IPS DF 19.7 (cell line): ENCODE results near the gene POU2F3.

ENCODE experiments used
- DNase-seq: peaks from one replicate; pipeline ENCODE4 v3.0.0-alpha.2; 2013; ENCODE audit warnings: low read depth, low spot score

POU2F3 gene

DNA sequence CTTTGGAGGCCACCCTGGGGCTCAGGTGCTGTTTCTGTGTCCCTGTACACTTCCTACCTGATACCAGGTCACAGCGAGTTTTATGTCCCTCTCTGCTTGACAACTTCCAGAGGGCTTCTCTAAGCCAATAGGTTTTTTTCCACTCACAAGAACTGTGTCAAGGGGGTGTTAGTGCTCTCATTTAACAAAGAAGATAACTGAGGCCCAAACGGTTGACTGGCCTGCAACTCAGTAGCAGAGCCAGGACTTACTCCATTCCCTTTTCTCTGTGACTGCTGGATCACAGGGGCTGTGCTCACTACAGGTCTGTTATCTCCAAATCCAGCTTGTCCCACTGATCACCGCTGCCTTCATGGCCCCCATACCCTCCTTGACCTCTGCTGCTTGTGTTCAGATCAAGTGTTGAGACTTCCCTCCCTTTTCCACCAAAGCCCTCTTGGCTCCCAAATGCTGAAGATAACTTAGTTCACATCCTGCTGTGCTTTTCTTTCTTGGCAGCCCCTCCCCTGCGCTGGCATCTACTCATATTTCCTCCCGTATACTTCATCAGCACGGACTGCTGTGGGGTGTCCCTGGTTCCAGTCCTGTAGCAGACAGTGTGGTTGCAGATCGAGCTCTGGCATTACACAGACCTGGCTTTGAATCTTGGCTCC is 41.3 kb downstream of the POU2F3 start:
- DNase-seq, result no peak

DNA sequence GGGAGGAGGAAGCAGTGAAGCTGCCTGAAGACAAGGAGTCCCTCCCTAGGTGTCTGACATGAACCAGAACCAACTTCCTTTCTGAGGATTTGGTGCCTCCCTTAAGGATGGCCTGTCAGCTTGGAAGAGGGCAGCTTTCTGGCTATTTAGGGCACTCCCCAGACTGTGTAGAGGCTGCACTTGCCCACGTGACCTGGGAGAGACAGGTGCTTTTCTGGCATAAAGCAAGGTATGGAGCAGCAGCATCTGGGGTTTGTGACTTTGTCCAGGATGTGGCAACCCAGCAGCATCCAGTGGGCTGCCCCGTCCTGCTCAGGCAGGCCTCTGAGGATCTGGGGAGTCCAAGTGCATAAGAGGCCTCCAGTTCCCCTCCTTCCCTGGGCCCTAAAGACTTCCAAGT is 43.2 kb downstream of the POU2F3 start:
- DNase-seq, result no peak

DNA sequence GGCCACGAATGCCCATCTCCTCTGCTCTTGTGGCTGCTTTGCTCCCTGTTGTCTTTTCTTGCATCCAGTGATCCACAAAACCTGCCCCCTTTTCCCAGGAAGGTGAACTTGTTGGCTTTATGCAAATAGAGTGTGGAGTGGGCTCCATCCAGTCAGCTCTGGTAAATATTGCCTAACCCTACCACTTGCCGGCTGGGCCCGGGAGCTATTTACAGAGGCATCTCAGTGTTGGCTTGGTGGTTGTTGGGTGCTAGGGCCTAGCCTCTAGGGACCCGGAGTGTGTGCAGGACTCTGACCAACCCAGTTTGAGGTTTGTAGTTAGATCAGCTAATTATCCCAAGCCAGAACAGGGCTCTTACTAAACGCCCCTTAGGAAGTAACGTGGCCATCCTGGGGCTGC is 44.3 kb downstream of the POU2F3 start:
- no peak for DNase-seq

DNA sequence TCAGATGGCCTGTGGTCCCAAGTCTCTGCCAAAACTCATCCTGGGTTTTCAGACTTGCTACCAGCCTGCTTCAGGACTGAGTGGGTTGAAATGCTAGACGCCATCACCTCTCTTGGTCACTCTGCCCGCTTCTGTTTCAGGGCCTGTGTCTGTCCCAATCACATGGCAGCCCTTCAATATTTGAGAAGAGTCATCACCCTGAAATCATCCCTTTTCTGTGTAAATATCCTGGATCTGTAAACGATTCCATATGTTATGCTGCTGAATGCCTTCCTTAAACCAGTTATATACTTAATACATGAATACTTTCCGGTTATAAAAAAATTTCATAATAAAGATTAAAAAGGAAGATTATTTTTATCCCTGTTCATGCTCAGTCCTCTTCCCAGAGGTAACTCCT is 45.3 kb downstream of the POU2F3 start:
- DNase-seq, result no peak

DNA sequence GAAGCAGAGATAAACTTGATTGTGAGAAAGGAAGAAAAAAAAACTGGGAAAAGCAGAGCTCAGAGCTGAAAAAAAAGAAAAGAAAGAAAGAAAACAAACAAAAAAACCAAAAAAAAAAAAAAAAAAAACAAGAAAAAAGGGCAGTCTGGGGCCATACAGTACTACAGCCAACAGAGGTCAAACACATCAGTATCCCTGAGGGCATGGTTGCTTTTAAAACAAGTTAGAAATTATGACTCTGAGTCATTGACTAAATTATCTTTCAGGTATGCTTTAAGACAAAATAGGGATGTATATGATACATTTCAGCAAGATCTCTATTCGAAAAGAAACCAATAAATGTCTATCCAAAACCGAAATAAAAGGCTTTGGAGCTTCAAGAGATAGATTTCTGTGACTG is 48.1 kb downstream of the POU2F3 start:
- no peak for DNase-seq

DNA sequence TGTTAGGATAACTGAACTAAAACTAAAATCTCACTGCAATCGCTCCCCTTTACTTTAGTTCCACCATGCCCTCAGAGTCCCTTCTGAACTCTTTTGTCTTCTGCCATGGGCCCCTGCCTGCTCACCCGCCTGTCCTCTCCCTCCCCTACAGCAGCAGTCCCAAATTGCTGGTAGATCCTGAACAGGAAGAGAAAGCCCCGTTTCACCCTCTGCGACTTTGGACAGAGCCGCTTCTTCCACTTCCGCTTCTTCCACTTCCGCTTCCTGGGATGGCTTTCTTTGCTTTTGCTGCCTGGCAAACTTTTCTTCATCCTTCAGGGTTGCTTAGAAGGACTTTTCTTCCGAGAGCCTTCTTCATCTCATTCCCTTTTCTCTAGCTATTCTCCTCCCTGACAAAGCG is 49.5 kb downstream of the POU2F3 start:
- DNase-seq, result no peak

DNA sequence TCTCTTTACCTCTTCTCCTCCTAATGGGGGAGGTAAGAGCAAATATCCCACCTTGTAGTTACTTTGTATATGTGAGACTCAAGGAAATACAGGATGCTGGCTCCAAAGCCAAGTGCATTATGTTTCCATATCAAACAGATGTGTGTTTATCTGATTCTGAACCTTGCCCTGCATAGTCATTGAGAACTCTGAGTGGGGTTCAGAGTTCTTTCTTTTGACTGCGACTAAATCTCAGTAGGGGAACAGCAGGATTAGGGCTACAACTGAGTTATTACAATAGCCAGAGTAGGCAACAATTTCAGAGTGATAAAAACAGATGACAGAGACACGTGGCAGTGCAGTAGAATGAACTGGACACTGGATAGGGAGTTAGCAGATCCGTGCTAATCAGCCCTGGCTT is 51.0 kb downstream of the POU2F3 start:
- no peak for DNase-seq

DNA sequence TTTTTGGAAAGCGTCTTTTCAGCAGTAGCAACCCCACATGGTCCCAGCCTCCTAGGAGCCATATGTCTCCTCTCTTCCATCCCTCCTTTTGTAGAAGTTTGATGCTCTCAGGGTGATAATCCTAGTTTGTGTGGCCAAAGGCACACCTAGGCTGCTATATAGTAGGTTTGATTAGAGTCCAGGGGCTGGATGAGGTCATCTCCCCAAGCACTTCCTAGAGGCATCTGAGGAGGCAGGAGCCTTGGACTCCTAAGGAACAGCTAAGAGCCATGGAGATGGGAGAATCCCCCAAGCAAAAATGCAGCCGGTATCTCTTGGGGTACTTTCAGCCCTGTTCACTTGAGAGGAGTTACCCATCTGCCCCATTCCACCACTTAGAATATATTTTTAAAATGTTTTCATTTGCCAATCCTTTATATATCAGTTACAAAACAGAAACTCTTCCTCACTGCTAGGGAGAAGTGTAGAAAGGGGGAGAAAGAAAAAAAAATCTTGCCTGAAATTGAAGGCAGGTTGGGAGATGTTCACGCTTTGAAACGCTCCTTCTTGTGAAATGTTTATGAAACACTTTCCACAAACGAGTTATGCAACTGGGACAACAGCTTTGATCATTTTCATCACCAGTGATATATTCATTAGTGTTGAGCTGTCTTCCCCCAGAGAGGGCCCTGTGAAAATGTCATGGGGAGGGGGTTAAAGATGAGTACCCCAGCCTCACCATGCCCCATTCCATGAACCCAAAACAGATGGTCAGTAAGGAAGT is 53.3 kb downstream of the POU2F3 start:
- no peak for DNase-seq

DNA sequence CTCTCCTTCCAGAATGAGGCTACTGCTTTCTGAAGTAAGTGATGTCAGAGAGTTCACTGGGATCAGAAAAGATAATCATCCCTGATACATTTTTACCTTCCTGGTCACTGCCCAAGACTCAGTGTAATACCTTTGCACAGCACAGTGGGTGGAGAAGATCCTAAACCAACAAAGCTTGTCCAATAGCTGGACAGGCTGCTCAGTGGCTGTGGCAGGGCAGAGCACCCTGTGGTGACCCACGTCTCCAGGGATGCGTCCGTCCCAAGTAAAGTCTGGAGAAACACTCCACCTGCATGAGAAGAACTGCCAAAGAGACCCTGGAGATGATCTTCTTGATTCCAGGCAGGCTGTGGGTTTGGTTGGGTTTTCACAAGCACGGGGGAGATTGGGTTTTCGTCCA is 54.2 kb downstream of the POU2F3 start:
- DNase-seq, result no peak

DNA sequence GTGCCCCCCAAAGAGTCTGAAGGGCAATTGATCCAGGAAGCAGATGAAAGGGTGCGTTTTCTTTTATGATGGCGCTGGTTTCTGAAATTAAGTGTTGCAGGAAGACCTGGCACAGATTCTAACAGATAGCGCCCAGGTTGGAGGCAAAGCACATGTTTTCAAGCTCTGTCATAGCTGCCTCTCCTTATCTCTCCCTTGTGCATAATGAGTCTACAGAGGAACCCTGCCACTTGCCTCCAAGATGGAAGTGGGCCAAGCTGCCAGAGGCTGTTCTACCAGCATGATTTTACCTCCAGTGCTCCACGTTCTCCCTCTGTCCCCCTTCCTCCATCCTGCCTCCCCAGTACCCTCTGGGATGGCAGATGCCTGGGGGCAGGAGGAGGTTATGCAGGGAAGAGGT is 55.2 kb downstream of the POU2F3 start:
- DNase-seq, result no peak

DNA sequence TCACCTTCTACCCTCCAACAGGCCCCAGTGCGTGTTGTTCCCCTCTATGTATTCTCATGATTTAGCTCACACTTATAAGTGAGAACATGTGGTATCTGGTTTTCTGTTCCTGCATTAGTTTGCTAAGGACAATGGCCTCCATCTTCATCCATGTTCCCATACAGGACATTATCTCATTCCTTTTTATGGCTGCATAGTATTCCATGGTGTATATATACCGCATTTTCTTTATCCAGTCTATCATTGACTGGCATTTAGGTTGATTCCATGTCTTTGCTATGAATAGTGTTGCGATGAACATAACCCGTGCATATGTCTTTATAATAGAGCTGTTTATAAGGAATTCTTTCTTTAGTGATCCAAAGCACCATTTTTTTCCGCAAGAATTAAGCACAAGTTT is 56.6 kb downstream of the POU2F3 start:
- DNase-seq, result no peak

DNA sequence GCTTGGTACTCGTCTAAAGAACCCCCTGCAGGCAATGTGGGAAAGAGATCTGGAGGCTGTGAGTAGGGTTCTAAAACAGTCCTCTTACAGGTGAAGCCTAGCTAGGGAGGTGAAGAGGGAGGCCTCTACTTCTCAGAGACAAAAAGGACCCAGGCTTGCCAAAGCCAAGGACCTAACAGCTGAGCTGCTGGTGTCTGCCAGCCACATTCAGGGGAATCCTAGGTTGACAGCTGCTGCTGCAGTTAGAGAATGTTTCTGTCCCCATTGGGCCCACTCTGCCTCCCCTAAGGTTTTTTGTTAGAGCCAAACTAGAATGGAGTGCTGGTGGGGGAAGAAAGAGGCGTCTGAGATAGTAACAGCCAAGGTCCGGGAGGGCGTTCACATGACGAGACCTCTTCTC is 58.5 kb downstream of the POU2F3 start:
- DNase-seq, result no peak

DNA sequence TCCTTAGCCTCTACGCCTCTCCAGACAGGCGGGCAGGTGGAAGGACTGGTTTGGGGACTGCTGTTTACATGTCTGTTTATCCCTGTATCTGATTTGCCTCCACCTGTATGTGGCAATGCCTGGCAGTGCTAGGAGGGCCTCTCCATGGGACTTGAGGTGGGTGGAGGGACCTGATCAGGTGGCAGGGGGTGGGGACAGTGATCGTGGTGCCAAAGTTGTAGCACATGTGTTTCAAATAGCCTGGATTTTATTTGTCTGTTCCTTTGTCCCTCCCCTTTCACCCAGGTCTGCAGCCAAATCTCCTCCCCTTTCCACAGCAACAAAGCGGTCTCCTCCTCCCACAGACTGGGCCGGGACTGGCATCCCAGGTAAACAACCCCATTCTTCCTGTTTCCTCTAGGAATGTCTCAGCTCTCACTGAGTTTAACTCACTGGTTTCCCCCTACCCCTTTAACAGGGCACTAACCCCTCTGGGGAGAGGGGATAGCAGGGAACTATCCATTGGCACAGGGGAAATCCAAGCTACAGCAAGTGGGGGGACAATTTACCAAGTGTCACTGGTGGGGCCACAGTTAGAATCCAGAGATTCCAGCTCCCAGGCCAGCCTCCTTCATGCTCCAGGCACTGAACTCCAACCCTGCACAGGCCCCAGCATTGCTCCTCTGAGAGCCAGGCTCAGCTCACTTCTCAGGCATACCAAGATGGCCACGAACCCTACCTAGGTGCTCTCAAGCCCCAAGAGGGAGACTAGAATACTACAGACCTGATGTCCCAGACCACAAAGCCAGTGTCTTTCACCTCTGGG is 62.3 kb downstream of the POU2F3 start:
- DNase-seq, result no peak

DNA sequence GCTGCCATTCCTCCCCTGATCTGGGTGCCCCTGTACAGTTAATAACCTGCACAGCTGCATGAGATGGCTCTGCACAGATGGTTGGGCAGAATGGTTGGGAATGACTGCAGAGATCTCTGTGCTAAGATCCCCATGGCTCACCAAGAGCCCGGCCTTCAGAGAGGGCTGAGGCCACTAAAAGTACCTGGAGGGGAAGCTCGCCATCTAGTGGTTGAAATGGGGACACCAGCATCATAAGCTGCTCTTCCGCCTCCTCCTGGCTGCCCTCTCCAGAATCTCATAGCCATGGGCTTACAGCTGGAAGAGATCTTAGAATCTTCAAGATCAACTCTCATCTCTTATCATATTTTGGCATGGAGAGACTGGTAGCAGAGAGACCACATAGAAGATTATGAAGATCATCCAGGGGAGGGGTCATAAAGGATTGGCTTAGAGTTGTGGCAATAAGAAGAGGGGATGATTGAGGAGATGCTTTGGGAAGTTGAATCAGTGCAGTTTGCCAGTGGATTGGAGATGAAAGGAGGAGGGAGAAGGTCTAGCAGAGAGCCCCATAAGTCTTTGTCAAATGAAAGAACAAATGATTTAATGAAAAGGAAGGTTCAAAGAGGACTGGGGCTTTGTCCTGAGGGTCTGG is 63.2 kb downstream of the POU2F3 start:
- no peak for DNase-seq

DNA sequence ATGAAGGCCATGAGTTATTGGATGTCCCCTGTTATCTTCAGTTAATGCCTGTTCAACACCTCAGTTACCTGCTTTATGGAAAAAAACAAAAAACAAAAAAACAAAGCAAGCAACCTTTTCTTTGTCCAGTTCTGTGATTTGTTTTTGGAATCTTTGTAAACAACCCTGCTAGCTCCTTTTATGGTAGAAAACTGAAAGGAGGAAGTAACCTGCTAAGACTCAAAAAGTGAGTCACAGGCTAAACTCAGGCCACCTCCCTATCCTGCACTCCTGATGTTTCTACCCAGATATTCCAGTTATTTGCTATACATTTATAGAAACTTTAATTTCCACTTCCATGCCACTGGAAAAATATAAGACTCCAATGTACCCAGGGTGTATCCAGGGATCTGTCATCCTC is 64.6 kb downstream of the POU2F3 start:
- DNase-seq, result no peak

DNA sequence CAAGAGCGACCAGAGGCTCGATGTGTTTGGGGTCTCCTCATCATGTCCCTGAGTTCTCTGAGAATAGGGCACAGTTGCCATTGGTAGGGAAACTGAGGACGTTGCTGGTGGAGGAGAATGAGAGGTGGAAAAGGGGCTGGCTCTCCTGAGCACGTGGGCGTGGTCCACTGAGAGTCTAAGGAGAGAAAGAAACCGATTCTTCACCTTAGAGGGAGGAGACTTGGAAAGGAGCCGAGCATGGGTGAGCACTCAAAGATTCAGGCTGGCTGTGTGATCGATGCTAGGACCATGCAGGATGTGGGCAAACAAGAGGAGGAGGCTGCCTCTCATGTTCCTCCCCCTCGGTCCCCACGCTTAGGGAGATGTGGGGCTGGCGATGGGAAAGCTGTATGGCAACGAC is 65.3 kb downstream of the POU2F3 start:
- no peak for DNase-seq

DNA sequence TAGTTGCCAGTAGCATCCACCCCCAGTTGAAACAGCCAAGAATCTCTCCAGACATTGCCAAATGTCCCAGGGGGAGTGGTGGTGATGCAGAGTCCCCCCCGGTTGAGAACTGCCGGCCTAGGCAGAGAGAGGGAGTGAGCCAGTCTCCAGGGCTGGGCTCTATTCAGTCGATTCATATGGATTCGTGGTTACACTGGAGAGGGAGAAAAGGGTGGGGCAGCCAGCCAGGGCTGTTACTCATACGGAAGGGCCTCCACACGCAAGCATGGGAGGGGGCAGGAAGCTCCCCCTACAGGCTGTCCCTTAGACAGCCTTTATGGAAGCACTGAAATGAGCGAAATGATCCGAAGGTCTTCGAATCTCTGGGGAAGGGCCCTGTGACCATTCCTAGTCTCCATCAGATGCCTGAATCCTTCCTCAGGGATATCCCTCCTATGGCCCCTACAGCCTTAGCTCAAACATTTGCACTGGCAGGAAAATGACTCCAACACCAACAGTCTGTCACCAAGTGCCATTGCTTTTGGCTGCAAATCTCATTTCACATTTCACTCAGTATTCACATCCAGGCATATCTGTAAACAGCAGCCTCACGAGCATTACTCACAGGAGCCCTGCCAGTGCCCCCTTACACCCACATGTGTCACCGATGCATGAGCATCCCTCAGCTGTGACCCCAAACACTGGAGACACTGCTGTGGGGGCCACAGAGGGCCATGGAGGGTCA is 66.7 kb downstream of the POU2F3 start:
- DNase-seq, result peak; percentile 45

DNA sequence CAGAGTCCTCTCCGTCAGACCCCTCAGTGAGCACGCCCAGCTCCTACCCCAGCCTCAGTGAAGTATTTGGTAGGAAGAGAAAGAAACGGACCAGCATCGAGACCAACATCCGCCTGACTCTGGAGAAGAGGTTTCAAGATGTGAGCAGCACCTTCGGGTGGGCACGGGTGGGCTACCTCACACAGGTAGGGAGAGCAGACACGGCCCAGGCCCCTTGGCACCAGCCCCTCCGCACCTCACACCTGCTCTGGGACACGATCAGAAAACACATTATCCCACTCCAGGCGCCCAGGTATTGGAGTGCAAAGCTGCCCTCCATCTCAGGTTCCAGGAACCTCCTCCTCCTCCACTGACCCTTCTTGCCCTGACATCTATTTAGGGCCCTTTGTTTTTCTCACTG is 67.5 kb downstream of the POU2F3 start:
- no peak for DNase-seq

DNA sequence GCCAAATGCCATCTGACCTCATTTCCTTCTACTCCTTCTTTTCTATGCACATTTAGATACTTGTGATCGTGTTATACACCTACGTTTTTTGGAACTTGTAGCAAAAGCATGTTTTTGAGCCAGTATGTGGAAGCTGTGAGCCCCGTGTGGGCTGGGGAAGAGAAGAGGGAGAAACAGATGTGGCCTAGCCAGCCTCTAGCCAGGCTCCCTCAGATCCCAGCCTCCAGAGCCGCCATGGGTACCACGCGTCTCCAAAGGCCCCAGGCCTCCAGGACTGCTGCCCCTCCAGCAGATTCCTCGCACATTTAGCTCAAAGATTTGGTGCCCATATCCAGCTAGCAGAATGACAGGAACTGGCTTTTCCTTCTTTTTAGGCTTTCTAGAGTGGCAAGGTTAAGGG is 68.1 kb downstream of the POU2F3 start:
- no peak for DNase-seq

DNA sequence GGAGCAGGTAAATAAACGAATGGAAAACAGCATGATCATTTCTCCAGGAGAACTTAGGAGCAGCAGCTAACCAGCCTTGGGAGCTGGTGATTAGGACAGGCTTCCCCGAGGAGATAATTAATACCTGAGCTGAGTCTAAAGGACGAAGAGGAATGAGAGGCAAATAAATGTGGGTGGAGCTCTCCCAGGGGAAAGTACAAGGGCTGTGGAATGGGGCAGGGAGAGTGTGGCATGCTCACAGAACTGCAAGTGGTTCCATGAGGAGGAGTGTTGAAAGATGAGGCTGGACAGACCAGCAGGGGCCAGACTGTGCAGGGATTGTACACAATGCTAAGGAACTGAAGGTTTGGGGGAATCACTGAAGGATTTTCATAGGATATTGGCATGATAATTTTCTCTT is 70.9 kb downstream of the POU2F3 start:
- no peak for DNase-seq

DNA sequence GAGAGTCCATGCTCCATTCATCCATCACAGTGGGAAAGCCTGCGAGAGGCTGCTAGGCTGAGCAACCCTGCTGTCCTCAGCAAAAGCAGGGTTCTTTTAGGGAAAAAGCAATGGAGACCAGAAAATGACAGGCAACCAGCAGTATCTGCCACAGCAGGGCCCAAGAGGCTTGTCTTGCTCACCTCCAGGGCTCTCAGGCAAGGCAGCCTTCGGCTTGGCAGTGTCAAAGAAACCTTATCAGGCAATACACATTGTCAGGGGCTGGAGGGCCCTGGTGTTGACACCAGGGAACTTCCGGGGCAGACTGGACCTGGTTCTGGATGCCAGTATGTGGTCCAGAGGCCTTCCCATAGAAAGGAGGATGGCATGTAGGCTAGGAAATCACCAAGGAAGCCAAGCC is 74.9 kb downstream of the POU2F3 start:
- DNase-seq, result no peak
